HG03139 (cell line): ENCODE results near the gene PPFIA4.

Experiments used
- ATAC-seq: cut with Tn5 transposase; IDR thresholded peaks from one replicate; pipeline ENCODE4 v1.9.1; 2021; ENCODE audit not compliant: unreplicated experiment

Gene PPFIA4

GRCh38 chr1:203098445-203098844 lies 72.2 kb downstream of the PPFIA4 start:
- ATAC-seq = no peak

GRCh38 chr1:203098914-203099520 lies 72.7 kb downstream of the PPFIA4 start:
- ATAC-seq = no peak

GRCh38 chr1:203099805-203100515 lies 73.7 kb downstream of the PPFIA4 start:
- ATAC-seq = no peak

- no peak for ATAC-seq
These were observed 74.2 kb downstream of the PPFIA4 start for GRCh38 chr1:203100516-203100869.

GRCh38 chr1:203101813-203102634 lies 75.7 kb downstream of the PPFIA4 start:
- no peak for ATAC-seq

GRCh38 chr1:203103216-203103615 lies 76.9 kb downstream of the PPFIA4 start:
- no peak for ATAC-seq

- ATAC-seq = no peak
These were observed 77.7 kb downstream of the PPFIA4 start for GRCh38 chr1:203103829-203104495.

- ATAC-seq = no peak
These were observed 78.6 kb downstream of the PPFIA4 start for GRCh38 chr1:203104789-203105390.

- ATAC-seq = no peak
These were observed 86.2 kb downstream of the PPFIA4 start for GRCh38 chr1:203112475-203112874.

- ATAC-seq = no peak
These were observed 87.0 kb downstream of the PPFIA4 start for GRCh38 chr1:203113308-203113707.

GRCh38 chr1:203114202-203114601 lies 87.9 kb downstream of the PPFIA4 start:
- no peak for ATAC-seq

GRCh38 chr1:203116091-203116820 lies 90.0 kb downstream of the PPFIA4 start:
- ATAC-seq = no peak

GRCh38 chr1:203117611-203118575 lies 91.6 kb downstream of the PPFIA4 start:
- ATAC-seq = no peak

- ATAC-seq = no peak
These were observed 94.2 kb downstream of the PPFIA4 start for GRCh38 chr1:203120325-203121153.

GRCh38 chr1:203121186-203122015 lies 95.1 kb downstream of the PPFIA4 start:
- no peak for ATAC-seq

- ATAC-seq = no peak
These were observed 95.9 kb downstream of the PPFIA4 start for GRCh38 chr1:203122159-203122558.

- ATAC-seq = no peak
These were observed 97.7 kb downstream of the PPFIA4 start for GRCh38 chr1:203124011-203124410.
